GM12872 (cell line): ENCODE results near the gene LEMD1.

ENCODE experiments used
- CTCF ChIP-seq: IDR thresholded peaks from 3 replicates; pipeline ENCODE4 v1.5.1; 2011; ENCODE audit warnings: low read depth, mild to moderate bottlenecking, low read length, moderate library complexity; ENCODE audit not compliant: insufficient read depth

Gene LEMD1

GRCh38 chr1:205434738-205435137 lies 12.9 kb upstream of the LEMD1 start:
- no peak for TF ChIP-seq CTCF

GRCh38 chr1:205432116-205432515 lies 10.3 kb upstream of the LEMD1 start:
- TF ChIP-seq CTCF, result no peak

GRCh38 chr1:205430696-205431305 lies 8.9 kb upstream of the LEMD1 start:
- peak; percentile 77 for TF ChIP-seq CTCF

GRCh38 chr1:205429762-205430695 lies 8.2 kb upstream of the LEMD1 start:
- no peak for TF ChIP-seq CTCF

GRCh38 chr1:205424901-205425600 lies 3.2 kb upstream of the LEMD1 start:
- TF ChIP-seq CTCF, result no peak

GRCh38 chr1:205423814-205424399 lies 2.1 kb upstream of the LEMD1 start:
- TF ChIP-seq CTCF, result no peak
